RKO (cell line): ENCODE results near the gene UNC93B1.
"Not testable (repeated sequence)": the region's sequence is repeated elsewhere in the genome, so short reads cannot be mapped to it uniquely, and the experiment has no call there.

ENCODE experiments used
- DNase-seq: peaks from one replicate; pipeline ENCODE4 v3.0.0-alpha.2; 2016; ENCODE audit warnings: low spot score

Gene UNC93B1

DNA sequence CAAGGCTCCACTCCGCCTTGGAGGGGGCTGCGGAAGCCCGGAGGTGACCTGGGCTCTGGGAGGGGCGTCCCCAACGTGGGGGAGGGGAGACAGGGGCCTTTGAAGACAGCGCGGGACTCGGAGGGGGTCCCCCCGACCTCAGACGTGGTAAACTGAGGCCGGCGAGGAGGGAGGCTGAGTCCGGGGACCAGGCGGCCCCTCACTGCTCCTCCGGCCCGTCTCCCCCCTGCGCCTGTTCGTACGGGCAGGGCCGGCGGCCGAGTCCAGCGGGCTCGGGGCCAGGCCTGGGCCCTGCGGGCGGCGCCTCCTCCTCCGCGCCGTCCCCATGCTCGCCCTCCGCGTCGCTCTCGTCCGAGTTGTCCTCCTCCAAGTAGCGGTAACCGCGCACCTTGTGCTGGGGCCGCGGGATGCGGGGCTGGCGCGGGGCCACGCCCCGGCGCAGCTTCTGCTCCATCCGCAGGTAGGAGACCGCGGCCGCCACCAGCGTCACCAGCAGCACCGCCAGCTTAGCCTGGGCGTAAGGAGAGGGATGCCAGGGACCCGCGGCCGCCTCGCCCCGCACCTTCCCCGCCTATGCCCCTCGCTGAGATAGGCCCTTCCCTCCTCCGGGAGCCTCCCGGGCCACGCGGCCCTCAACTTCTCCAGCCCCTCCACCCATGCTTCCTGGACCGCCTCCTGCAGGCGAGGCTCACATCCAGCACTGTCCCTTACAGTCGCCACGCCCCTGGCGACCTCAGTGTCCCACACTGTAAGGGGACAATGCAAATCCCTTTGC is 12.4 kb downstream of the UNC93B1 start:
- not testable (repeated sequence) for DNase-seq

DNA sequence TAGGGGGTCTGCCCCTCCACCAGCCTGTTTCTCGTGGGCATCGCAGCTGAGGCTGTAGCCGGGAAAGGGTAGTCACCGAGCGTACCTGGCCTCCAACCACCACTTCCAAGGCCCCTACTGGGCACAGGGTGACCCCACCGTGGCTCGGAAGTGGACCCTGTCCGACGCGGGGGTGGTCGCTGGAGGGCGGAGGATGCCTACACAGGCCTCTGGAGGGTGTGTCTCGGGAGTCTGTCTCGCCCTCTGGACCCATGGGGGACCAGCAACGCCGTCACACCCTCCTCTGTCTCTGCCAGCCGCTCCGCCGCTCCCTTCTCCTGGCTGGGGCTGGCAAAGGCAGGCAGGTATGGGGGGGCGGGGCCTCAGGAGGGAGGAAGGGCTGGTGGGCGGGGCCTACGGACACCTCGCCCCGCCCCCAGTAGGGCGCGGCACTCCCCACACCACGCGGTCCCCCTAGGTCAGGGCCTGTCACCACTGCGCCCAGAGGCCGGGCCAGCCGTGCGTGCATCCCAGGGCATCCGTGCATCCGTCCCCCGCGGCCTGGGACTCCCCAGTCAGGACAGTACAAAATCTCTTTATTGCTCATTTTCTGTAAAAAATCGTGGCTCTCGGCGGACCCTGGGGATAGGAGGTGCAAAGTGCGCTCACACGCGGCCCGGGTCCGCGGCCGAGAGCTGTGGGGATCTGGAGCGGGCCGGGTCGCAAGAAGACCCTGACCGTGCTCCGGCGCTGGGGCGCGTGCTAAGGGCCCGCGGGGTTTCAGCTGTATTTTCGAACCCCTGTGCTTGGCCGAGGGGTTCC is 13.2 kb downstream of the UNC93B1 start:
- not testable (repeated sequence) for DNase-seq

DNA sequence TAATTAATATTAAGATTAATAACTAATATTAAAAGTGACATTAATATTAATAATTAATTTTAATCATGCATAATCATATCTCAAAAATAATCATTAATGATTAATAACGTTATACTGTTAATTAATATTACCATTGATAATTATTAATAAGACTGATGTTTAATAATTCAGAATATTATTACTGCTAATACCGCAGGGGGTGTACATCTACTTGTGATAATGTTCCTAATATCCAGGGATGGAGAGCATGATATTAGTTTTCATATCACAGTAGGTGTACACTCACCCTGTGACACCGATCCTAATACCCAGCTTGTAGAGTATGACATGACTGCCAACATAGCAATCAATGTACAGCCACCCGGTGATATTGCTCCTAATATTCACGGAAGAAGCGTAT is 18.6 kb downstream of the UNC93B1 start:
- DNase-seq, result not testable (repeated sequence)

DNA sequence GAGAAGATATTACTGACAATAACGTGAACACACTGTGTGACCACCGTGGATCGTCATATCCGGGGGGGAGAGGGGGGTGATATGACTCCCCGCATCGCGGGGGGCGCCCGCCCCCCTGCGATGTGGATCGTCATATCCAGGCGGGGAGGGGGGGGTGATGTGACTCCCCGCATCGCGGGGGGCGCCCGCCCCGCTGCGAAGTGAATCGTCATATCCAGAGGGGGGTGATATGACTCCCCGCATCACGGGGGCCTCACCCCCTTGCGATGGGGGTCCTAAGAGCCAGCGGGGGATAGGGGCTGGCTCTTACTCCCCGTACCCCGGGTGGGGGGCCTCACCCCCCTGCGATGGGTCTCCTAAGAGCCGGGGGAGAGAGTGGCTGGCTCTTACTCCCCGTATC is 19.9 kb downstream of the UNC93B1 start:
- no peak for DNase-seq

DNA sequence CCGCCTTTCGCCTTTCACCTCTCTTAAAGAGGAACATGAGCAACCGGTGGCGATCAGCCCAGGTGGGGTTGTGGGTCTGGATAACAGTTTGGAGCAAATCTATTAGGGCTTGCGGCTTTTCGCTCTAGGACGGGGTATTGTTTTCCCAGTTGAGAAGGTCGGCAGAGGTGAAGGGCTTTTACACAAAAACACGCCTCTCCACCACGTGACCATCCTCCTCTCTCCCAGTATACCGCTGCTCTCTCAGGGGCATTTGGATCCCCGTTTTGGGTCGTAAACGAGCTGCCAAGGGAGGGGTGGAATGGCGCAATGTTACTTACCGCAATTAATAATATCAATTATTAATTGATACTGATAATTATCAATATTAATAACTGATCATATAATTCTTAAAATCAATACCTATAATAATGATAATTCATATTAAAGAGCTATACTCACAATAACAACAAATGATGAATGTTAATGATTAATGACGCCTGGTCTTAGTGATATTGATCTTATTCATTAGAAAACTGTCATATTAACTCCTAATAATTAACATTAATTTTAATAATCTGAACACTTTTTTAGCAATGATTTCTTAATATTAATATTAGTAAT is 21.5 kb downstream of the UNC93B1 start:
- not testable (repeated sequence) for DNase-seq

DNA sequence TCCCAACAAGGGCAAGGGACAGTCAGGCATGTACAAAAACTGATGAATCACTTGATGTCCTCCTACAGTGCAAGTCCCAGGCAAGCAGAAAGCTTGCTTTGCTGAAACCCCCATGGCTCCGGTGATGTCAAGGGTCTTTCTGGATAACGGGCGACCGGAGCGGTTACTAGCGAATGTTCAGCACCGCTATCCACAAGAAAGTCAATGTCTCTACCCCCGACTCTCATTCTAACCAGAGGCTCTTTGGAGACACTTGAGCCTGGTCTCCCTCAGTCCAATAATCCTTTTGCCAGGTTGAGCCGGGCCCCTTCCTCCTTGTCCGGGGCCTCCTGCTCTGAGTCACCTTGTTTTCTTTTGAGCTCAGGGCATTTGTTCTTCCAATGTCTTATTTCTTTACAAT is 22.7 kb downstream of the UNC93B1 start:
- not testable (repeated sequence) for DNase-seq

DNA sequence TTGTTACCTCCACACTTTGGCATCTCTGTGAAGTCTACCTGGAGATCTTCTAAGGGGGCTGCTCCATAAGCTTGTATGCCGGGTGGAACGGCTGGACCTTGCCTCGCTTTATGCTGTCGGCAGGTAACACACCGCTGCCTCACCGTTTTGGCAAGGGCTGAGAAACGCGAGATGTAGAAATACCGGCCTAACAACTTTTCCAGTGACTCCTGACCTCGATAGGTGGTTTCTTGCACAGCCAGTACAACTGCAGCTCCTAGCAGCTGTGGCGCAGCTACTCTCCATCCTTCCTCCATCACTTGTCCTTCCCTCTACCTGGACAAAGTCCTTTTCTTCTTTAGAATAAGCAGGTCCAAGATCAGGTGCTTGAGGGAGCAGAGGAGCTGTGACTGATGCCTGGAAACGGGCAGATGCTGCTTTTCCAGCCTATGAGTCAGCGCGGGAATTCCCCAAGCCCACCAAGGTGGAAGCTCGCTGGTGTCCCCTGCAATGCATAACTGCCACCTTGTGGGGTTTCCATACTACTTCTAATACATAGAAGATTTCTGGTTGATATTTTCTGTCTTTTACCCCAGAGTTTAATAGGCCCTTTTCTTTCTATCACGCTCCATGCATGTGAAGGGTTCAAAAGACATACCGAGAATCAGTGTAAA is 25.0 kb downstream of the UNC93B1 start:
- not testable (repeated sequence) for DNase-seq

DNA sequence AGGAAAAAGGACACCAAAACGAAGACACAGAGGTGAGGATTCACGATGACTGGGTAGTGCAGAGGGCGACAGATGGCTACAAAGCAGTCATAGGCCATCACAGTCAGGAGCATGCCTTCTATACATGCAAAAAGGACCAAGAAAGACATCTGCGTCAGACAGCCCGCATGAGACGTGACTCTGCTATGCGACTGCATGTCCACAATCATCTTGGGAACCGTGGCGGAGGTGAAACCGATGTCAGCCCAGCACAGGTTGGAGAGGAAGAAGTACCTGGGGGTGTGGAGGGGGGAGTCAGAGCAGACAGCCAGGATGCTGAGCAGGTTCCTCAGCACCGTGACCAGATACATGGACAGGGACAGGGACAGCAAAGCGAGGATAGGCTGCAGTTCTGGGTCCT is 29.2 kb downstream of the UNC93B1 start:
- not testable (repeated sequence) for DNase-seq

DNA sequence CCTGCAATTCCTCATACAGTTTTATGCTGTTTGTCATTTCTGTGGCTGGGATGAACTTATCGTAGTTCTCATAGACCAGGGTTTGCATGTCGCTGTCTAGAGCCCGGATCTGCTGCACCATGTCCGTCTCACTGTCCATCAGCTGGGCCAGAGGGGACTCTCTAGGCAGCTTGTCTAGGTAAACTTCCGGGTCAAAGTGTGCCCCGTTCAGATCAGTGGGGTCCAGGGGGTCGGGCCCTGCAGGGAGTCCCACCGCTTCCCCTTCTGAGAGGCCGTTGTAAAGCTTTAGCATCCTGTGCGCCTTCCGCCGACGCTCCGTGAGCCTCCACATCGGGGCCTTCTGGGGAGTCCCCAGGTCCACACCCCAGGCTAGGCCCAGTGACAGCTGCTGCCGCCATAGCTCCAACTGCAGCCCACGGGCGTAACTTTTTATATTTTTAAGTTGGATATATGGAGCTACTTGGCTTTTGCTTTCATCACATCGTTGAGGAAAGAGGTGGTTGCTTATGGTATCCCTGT is 38.0 kb downstream of the UNC93B1 start:
- not testable (repeated sequence) for DNase-seq

DNA sequence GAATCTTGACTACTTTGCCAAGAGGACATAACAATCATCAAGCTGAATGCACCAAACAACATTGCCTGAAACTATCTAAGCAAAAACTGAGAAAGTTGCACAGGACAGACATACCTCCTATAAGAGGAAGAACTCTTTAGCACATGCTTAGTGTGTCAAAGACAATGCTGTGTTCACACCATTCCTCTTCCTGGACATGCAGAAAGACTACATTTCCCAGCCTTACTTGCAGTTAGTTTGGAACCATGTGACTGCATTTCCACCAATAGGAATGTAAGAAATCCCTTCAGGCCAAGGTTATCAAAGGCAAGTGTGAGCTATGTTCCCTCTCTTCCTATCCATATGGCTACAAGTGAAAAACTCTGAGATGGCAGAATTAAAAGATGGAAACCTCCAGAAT is 39.2 kb downstream of the UNC93B1 start:
- not testable (repeated sequence) for DNase-seq

DNA sequence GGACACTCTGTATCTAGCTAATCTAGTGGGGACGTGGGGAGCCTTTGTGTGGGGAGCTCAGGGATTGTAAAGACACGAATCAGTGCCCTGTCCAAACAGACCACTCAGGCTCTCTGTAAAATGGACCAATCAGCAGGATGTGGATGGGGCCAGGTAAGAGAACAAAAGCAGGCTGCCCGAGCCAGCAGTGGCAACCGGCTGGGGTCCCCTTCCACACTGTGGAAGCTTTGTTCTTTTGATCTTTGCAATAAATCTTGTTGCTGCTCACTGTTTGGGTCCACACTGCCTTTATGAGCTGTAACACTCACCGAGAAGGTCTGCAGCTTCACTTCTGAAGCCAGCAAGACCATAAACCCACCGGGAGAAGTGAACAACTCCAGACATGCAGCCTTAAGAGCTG is 40.0 kb downstream of the UNC93B1 start:
- DNase-seq, result not testable (repeated sequence)

DNA sequence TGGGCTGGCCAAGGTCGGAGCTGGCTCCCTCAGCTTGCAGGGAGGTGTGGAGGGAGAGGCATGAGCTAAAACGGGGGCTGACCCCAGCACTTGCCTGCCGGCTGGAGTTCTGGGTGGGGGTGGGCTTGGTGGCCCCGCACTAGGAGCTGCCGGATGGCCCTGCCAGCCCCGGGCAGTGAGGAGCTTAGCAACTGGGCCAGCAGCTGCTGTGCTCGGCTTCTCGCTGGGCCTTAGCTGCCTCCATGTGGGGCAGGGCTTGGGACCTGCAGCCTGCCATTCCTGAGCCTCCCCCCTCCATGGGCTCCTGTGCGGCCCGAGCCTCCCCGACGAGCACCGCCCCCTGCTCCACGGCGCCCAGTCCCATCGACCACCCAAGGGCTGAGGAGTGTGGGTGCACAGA is 40.7 kb downstream of the UNC93B1 start:
- DNase-seq, result not testable (repeated sequence)

DNA sequence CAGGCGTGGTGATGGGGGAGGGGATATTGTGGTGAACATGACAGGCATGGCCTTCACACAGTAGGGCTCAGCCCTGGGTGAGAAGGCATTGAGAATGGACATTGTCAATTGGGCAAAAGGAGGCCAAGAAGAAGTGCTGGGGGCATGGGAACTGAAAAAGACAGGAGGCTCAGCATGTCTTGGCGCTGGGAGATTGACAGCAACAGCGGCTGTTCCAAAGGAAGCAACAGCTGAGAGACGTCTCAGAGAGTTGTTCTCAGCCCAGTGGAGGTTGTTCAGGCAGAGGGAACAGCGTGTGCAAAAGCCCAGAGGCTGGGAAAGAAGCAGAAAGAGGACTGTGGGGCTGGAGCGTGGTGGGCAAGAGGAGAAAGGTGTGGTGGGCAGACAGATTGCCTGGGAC is 47.7 kb downstream of the UNC93B1 start:
- not testable (repeated sequence) for DNase-seq

DNA sequence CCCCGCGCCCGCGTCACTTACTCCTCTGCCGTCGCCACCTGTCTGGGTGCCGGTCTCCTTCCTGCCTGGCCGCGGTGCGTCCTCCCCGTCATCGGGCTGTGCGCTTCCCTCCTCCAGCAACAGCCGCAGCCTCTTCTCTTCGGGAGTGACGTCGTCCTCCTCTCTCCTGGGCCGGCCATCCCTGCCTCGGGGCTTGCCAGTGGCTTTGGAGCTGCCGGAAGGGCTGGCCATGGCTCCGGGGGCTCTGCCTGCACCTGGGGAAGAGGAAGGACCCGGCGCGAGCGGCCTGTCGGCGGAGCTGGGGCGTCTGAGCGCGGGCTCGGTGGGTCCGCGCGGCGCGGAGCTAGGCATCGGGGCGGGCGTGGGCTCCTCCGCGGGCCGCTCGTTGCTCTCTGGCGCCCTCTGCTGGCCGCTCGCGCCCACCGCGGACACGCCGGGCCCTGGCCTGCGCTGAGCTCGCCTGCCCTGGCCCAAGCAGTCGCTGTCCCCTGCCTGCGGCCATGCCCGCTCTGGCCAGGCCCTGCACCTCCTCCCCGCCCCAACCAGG is 48.4 kb downstream of the UNC93B1 start:
- peak; percentile 62 for DNase-seq

DNA sequence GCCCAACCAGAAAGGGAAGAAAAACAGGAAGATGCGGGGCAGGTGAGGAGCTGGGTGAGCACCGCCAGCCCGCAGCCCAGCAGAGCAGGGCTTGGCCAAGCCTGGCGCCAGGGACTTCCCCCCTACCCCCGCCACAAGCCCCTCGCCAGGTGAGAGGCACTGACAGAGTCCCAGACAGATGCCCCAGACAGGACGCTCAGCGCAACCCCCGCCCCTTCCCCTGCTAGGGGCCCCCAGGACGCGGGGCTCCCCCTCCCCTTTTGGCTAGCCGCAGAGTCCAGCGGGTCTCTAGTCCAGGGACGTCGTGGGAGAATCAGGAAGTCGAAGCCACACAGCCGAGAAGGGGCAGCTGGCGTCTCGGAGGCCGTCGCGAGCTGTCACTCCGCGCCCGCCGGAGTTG is 48.9 kb downstream of the UNC93B1 start:
- not testable (repeated sequence) for DNase-seq

DNA sequence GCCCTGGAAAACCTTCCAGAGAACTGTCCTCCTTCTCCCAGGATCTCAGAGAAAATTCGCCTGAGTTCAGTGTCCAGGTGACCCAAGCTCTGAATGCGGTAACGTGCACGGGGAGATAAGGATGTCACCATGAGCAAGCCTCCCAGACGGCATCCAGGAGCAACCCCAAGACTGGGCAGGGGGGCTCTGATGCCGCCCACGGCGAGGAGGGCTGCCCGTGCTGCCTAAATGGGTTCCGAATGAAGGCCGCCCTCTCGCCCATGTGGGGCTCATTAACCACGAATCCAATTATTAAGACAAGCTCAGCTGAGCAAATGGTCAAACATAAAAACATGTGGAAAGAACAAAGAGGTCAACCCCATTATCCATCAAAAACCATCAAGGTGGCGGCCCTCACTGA is 49.6 kb downstream of the UNC93B1 start:
- DNase-seq, result not testable (repeated sequence)

DNA sequence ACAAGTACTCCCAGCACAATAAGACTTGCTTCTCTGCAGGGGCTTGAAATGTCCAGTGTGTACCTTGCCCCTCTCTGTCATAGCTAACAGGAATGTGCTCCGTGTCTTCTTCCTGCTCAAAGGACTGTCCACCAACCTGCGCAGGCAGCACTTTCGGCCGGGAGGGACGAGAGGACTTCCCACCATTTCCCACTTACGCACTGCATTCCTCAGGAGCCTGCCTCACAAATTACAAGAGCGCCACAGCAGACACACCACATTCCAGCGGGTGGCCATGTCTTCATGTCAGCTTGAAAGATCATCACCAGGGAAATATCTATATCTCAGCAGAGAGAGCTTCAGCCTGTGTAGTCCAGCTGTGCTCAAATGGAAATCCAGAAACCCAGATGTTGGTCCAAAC is 53.2 kb downstream of the UNC93B1 start:
- not testable (repeated sequence) for DNase-seq

DNA sequence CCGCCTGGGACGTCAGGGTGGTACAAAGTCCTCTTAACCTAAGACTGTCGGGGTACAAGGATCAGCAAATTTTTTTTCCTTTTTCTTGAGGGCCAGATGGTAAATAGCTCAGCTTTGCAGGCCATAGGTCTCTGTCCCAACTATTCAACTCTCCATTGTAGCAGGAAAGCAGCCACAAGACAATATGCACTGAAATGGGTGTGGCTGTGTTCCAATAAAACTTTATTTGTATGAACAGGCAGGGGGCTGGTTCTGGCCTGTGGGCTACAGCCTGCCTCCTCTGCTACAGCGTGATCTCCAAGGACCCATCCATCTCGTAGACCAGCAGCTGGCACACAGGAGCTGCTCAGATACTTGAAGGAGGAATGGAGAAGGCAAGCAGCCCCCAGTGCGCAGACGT is 56.1 kb downstream of the UNC93B1 start:
- not testable (repeated sequence) for DNase-seq

DNA sequence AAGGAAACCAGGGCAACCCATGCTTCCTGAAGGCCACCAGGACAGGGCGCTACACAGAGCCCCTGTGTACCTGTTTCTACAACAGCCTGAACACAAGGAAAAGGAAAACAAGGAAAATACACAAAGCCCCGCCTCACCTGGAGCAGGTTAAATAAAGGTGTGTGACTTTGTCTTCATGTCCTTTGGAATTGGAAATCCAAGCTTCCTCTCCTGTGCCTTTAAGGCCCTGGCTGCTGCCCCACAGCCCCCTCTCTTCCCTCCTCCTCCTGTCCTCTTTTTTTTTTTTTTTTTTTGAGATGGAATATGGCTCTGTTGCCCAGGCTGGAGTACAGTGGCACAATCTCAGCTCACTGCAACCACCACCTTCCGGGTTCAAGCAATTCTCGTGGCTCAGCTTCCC is 57.5 kb downstream of the UNC93B1 start:
- not testable (repeated sequence) for DNase-seq

DNA sequence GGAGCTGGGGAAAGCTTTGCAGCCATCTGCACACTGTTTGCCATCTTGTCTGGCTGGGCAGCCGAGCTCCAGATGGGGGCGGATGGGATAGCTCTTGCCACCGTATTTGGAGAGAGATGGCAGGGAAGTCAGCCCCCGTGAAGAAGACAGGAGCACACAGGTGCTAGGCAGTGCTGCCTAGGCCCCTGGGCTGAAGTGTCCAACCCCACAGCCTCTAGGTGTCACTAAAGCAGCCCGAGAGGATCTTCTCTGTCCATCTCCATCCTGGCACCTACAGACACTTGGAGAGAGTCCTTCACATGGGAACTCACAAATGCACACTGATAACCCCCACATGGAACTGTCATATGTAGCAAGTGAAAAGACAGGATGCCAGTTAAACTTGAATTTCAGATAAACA is 60.5 kb downstream of the UNC93B1 start:
- DNase-seq, result not testable (repeated sequence)
